Activated CD4-positive, alpha-beta T cell treated with anti-CD3 and anti-CD28 coated beads, Interleukin-2, amount 50 U/mL, for 4 hours (primary cell): ENCODE results near the gene ARFGAP1.
"Not testable (repeated sequence)": the region's sequence is repeated elsewhere in the genome, so short reads cannot be mapped to it uniquely, and the experiment has no call there.

Source experiments
- DNase-seq, 2 experiments: peaks; one replicate each; pipeline ENCODE4 v3.0.0-alpha.2; 2020

Gene ARFGAP1

GRCh38 chr20:63322933-63323273 is 50.3 kb downstream of the ARFGAP1 start:
- no peak for DNase-seq

GRCh38 chr20:63323357-63323981 is 50.9 kb downstream of the ARFGAP1 start:
- no peak for DNase-seq

GRCh38 chr20:63325021-63325471 is 52.4 kb downstream of the ARFGAP1 start:
- DNase-seq, result no peak

- no peak for DNase-seq
These were observed 53.1 kb downstream of the ARFGAP1 start for GRCh38 chr20:63325554-63326313.

- no peak for DNase-seq
These were observed 54.0 kb downstream of the ARFGAP1 start for GRCh38 chr20:63326314-63327230.

GRCh38 chr20:63327231-63327745 is 54.7 kb downstream of the ARFGAP1 start:
- DNase-seq, result no peak

- no peak for DNase-seq
These were observed 55.5 kb downstream of the ARFGAP1 start for GRCh38 chr20:63328026-63328700.

GRCh38 chr20:63328718-63329275 is 56.2 kb downstream of the ARFGAP1 start:
- DNase-seq, result no peak

GRCh38 chr20:63329331-63330083 is 56.9 kb downstream of the ARFGAP1 start:
- DNase-seq, result no peak

GRCh38 chr20:63330084-63330760 is 57.6 kb downstream of the ARFGAP1 start:
- DNase-seq, result no peak

- DNase-seq, result no peak
These were observed 58.3 kb downstream of the ARFGAP1 start for GRCh38 chr20:63330940-63331339.

- DNase-seq, result no peak
These were observed 59.3 kb downstream of the ARFGAP1 start for GRCh38 chr20:63331741-63332400.

- DNase-seq, result no peak
These were observed 60.1 kb downstream of the ARFGAP1 start for GRCh38 chr20:63332488-63333240.

GRCh38 chr20:63333241-63333836 is 60.7 kb downstream of the ARFGAP1 start:
- no peak for DNase-seq

- DNase-seq, result no peak
These were observed 61.7 kb downstream of the ARFGAP1 start for GRCh38 chr20:63334356-63334755.

- not testable (repeated sequence) for DNase-seq
These were observed 62.4 kb downstream of the ARFGAP1 start for GRCh38 chr20:63335060-63335459.

GRCh38 chr20:63335711-63336110 is 63.1 kb downstream of the ARFGAP1 start:
- DNase-seq, result no peak

- DNase-seq, result no peak
These were observed 63.7 kb downstream of the ARFGAP1 start for GRCh38 chr20:63336232-63336752.
